ENCODE results near the gene CAB39L.

The CAB39L gene

GRCh38 chr13:49464621-49465325, 20.9 kb upstream of the CAB39L start:
- Histone ChIP-seq H3K79me2 (ENCODE audit: insufficient read depth, low read length) (no peaks in the 10 kb centered on the region), H3K27ac (ENCODE audit: low read depth, low read length) (no peak overlapping the region), H3K9me2 (replicated peaks; ENCODE audit: insufficient read depth, low read length) (no peaks in the 10 kb centered on the region), H3K9me3 (ENCODE audit: insufficient read depth, low read length) (no peaks in the 10 kb centered on the region), H2AFZ (ENCODE audit: low read depth, low read length, severe bottlenecking) (no peak overlapping the region), H3K36me3 (ENCODE audit: low read length) (peaks cover 65% of the 10 kb centered on the region), H3K9ac (ENCODE audit: low read length) (no peak overlapping the region), H3K4me3 (ENCODE audit: insufficient read depth, low read length, poor library complexity, severe bottlenecking) (no peak overlapping the region), H3K27me3 (ENCODE audit: low read length) (no peaks in the 10 kb centered on the region), H3F3A (ENCODE audit: insufficient read depth) (peaks cover 6% of the 10 kb centered on the region; the same call in 1 of the 2 replicates), H4K20me1 (ENCODE audit: low read depth, low read length) (no peaks in the 10 kb centered on the region), H3K4me2 (ENCODE audit: low read depth, low read length, poor library complexity, severe bottlenecking) (no peak overlapping the region)
- TF ChIP-seq CTCF (IDR thresholded peaks at IDR 0.05; ENCODE audit: insufficient read depth, low read length, poor library complexity, severe bottlenecking) = no peak
- TF ChIP-seq EZH2phosphoT487 (conservative IDR thresholded peaks at IDR 0.05; ENCODE audit: low read length) = no peak

DNA sequence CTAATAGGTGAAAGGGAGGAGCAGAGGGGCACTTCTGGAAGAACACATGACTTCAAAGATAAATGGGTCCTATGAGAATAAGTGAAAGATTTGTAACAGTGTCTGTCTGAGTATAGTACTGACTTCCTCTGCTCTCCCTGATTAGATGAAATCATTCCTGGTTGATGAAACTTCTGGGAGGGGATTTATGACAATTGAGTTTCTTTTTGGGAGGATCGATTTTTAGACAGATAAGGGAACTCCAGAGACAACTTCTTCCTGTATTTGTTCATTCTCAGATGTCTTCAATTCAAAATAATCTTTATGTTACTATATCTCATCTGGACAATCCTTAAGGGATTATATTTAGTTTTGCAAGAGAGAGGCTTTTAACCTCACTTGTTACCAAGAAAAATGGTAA, 20.2 kb upstream of the CAB39L start:
- Histone ChIP-seq H3K36me3 (ENCODE audit: low read length) (peaks cover 65% of the 10 kb centered on the region), H3K4me2 (ENCODE audit: low read depth, low read length, poor library complexity, severe bottlenecking) (no peak overlapping the region), H3K9me3 (ENCODE audit: insufficient read depth, low read length) (no peaks in the 10 kb centered on the region), H3K79me2 (ENCODE audit: insufficient read depth, low read length) (no peaks in the 10 kb centered on the region), H3K4me3 (ENCODE audit: insufficient read depth, low read length, poor library complexity, severe bottlenecking) (no peak overlapping the region), H3K9ac (ENCODE audit: low read length) (no peak overlapping the region), H4K20me1 (ENCODE audit: low read depth, low read length) (no peaks in the 10 kb centered on the region), H3F3A (ENCODE audit: insufficient read depth) (peaks cover 6% of the 10 kb centered on the region; the same call in 1 of the 2 replicates), H2AFZ (ENCODE audit: low read depth, low read length, severe bottlenecking) (no peak overlapping the region), H3K9me2 (replicated peaks; ENCODE audit: insufficient read depth, low read length) (no peaks in the 10 kb centered on the region), H3K27ac (ENCODE audit: low read depth, low read length) (no peak overlapping the region), H3K27me3 (ENCODE audit: low read length) (no peaks in the 10 kb centered on the region)
- no peak for TF ChIP-seq CTCF (IDR thresholded peaks at IDR 0.05; ENCODE audit: insufficient read depth, low read length, poor library complexity, severe bottlenecking)
- TF ChIP-seq EZH2phosphoT487 (conservative IDR thresholded peaks at IDR 0.05; ENCODE audit: low read length) = no peak

DNA sequence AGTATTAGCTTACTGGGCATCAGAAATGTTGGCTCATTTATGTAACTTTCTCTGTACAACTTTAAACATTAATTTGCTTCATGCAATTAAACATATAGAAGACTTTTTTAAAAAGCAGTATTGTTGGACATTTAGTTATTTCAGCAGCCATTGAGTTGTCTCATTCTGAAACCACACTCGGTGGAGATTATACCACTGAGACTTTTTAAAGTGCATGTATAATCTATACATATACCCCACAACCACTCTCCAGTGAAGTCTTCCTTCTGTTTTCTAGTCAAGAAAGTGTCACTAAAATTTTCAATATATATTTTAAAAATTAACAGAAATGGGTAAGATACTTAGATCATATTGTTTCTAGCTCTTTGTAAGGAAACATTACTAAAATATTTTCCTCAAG, 15.7 kb upstream of the CAB39L start:
- no peak overlapping the region for H3K9ac ChIP-seq (ENCODE audit: low read length)
- no peak overlapping the region for H3K4me2 ChIP-seq (ENCODE audit: low read depth, low read length, poor library complexity, severe bottlenecking)
- H3K36me3 ChIP-seq (ENCODE audit: low read length) = peaks cover 50% of the 10 kb centered on the region
- H3K9me2 ChIP-seq (replicated peaks; ENCODE audit: insufficient read depth, low read length) = no peaks in the 10 kb centered on the region
- H3K9me3 ChIP-seq (ENCODE audit: insufficient read depth, low read length) = no peaks in the 10 kb centered on the region
- no peak overlapping the region for H2AFZ ChIP-seq (ENCODE audit: low read depth, low read length, severe bottlenecking)
- no peak overlapping the region for H3K27ac ChIP-seq (ENCODE audit: low read depth, low read length)
- H3K4me3 ChIP-seq (ENCODE audit: insufficient read depth, low read length, poor library complexity, severe bottlenecking) = no peak overlapping the region
- H3K27me3 ChIP-seq (ENCODE audit: low read length) = no peaks in the 10 kb centered on the region
- no peaks in the 10 kb centered on the region for H4K20me1 ChIP-seq (ENCODE audit: low read depth, low read length)
- peaks cover under 1% of the 10 kb centered on the region; the same call in 1 of the 2 replicates for H3K79me2 ChIP-seq (ENCODE audit: insufficient read depth, low read length)
- H3F3A ChIP-seq (ENCODE audit: insufficient read depth) = peaks cover 10% of the 10 kb centered on the region; the same call in 1 of the 2 replicates
- no peak for TF ChIP-seq CTCF (IDR thresholded peaks at IDR 0.05; ENCODE audit: insufficient read depth, low read length, poor library complexity, severe bottlenecking)
